ENCODE results near the gene SNRPD3. TPM values are rescaled to one million over a fixed set of nuclear protein-coding genes. Genes with fewer than 3 reads are reported as not detected.

SNRPD3 gene
- total and polyA plus RNA-seq, 9 of the 15 experiments (the other 6 are each of a cell fraction or from before 2014, with no cell fraction given) = 131 to 366 (median 274) TPM

DNA sequence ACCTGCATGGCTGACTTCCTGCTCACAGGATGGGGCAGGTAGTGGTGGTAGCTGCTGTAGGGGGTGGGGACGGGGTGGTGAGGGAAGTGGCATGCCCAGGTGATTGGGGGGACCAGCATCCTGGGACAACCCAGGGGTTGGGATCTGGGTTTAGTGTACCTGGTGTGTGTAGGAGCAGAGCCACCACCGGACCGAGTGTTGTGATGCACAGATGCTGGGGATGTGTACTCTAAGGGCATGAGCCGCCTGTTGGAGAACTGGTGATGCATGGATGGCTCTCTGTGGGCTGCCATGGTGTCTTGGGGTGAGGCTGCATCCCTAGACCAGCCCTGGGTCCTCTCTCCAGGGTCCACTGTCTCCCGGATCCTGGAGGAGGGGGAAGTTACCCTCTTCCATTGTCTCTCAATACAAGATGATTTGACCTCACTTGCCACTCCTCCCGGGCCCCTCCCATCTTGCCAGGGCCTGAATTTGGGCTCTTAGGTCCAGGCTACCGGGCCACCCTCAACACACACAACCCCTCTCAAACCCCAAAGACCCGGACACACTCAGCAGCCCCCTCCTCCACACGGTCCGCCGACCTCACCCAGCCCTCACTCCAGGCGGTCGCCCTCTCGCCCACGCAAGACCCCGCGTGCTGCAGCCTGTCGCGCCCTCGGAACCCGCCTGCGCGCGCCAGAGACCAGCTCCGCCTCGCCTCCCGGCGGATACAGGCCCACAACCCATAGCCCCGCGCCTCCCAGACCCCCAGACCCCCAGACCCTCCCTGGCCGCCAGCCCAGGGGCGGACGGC is 36.5 kb downstream of the SNRPD3 start:
- no peak for FAIRE-seq
- no peak for DNase-seq (ENCODE audit: extremely low read depth in 1 of 4, low spot score in 3 of 4)
- POLR2A ChIA-PET = interaction anchor here (1.0 to 1.8 kb wide), 4 partner anchors 10 to 28 kb away, joined by 3 to 4 read pairs (median 3); partner anchors contain the start of gene GGT1
- peaks cover 0 to 22% of the 10 kb centered on the region in 2 experiments; a peak in 2 of 5 replicates for H3K4me1 ChIP-seq (replicated peaks in 1 of 2; ENCODE audit: control insufficient read depth in 2 of 2, insufficient read depth in 2 of 2, low read length in 2 of 2)
- CTCF ChIA-PET (ENCODE audit: low intra/inter-chr PET ratio) = no interaction called here
- H4K20me1 ChIP-seq (replicated peaks; ENCODE audit: control insufficient read depth, insufficient read depth, low read length) = no peaks in the 10 kb centered on the region
- no peaks in the 10 kb centered on the region for H3K36me3 ChIP-seq (ENCODE audit: control insufficient read depth, insufficient read depth, low read length)
- in situ Hi-C loops (cut with MboI) = no loop called here
- peak overlapping the region; percentile 44 for H3K4me3 ChIP-seq
- ATAC-seq = no peak
- peak overlapping the region; percentile 49; the same call in 1 of the 2 replicates for H3K4me2 ChIP-seq (ENCODE audit: insufficient read depth, low read length)
- no peaks in the 10 kb centered on the region for H3K27me3 ChIP-seq (ENCODE audit: control insufficient read depth in 2 of 2, insufficient read depth in 2 of 2, low read length in 2 of 2)
- TSS peak; percentile 71 for BruUV-seq (replicated peaks)
- H3K9me1 ChIP-seq (ENCODE audit: control insufficient read depth, insufficient read depth, low read length) = no peaks in the 10 kb centered on the region
- 0 out of 2 replicates have a peak overlapping the region, but pooled peaks have one; percentile 24 for H2AFZ ChIP-seq (ENCODE audit: low read depth, low read length)
- intact Hi-C loops (cut with micrococcal nuclease) = no loop called here
- 23% methylated on average over 17 of the region's 33 CpGs for WGBS (ENCODE audit: insufficient coverage, low coverage, missing lambda C conversion rate)
- no peak overlapping the region for H3K27ac ChIP-seq (ENCODE audit: extremely low read depth, low read depth, low read length)
- no peaks in the 10 kb centered on the region for H3K9me3 ChIP-seq (replicated peaks; ENCODE audit: control insufficient read depth, insufficient read depth, low read depth, low read length)
- peak overlapping the region in 1 of 2 experiments; percentile 61; a peak in 2 of 4 replicates for H3K9ac ChIP-seq (ENCODE audit: insufficient read depth in 1 of 2, low read depth in 2 of 2, low read length in 2 of 2)
- H3K79me2 ChIP-seq (ENCODE audit: control insufficient read depth, insufficient read depth, low read length) = no peaks in the 10 kb centered on the region
- TF ChIP-seq ZBTB7A (IDR thresholded peaks at IDR 0.05; ENCODE audit: borderline replicate concordance, control insufficient read depth, low read depth, low read length) = peak; percentile 40; the same call in 1 of the 2 replicates
- TF ChIP-seq EGR1 (conservative IDR thresholded peaks at IDR 0.05) = peak; percentile 85
- TF ChIP-seq, protein P1, sequence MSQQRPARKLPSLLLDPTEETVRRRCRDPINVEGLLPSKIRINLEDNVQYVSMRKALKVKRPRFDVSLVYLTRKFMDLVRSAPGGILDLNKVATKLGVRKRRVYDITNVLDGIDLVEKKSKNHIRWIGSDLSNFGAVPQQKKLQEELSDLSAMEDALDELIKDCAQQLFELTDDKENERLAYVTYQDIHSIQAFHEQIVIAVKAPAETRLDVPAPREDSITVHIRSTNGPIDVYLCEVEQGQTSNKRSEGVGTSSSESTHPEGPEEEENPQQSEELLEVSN (IDR thresholded peaks at IDR 0.05; ENCODE audit: borderline replicate concordance in 1 of 2, extremely low read depth in 1 of 2, insufficient read depth in 1 of 2, insufficient read length in 1 of 2, low read depth in 1 of 2, low read length in 1 of 2, poor library complexity in 1 of 2, severe bottlenecking in 1 of 2) = peak in 1 of 2 experiments; percentile 34
- no peak for TF ChIP-seq CHCHD3 (CRISPR knock-in tag; IDR thresholded peaks at IDR 0.05)
